HG02840 (cell line): ENCODE data around the gene ENTREP3.
A peak's percentile ranks its signal among the peaks of the same experiment; 100 is the strongest.
"Not testable (repeated sequence)": the region's sequence is repeated elsewhere in the genome, so short reads cannot be mapped to it uniquely, and the experiment has no call there.

ENCODE experiments used
- ATAC-seq: cut with Tn5 transposase; IDR thresholded peaks from one replicate; pipeline ENCODE4 v1.9.1; 2021; ENCODE audit warnings: mild to moderate bottlenecking, moderate library complexity, moderate number of reproducible peaks; ENCODE audit not compliant: unreplicated experiment, low FRiP score

The ENTREP3 gene

GRCh38 chr1:155253208-155253607 is 2.1 kb downstream of the ENTREP3 start:
- ATAC-seq: no peak

GRCh38 chr1:155251566-155251965 is 3.7 kb downstream of the ENTREP3 start:
- ATAC-seq: no peak

- peak; percentile 76 for ATAC-seq
Measured at GRCh38 chr1:155250633-155251449, 4.4 kb downstream of the ENTREP3 start.

- ATAC-seq: peak; percentile 29
Measured at GRCh38 chr1:155250246-155250632, 5.0 kb downstream of the ENTREP3 start.

- no peak for ATAC-seq
Measured at GRCh38 chr1:155247667-155248553, 7.4 kb downstream of the ENTREP3 start.

GRCh38 chr1:155246796-155247195 is 8.5 kb downstream of the ENTREP3 start:
- not testable (repeated sequence) for ATAC-seq

GRCh38 chr1:155245163-155245524 is 10.1 kb downstream of the ENTREP3 start:
- ATAC-seq: no peak

- ATAC-seq: peak; percentile 88
Measured at GRCh38 chr1:155244368-155245162, 10.7 kb downstream of the ENTREP3 start.

GRCh38 chr1:155242805-155243358 is 12.4 kb downstream of the ENTREP3 start:
- ATAC-seq: no peak

GRCh38 chr1:155241841-155242264 is 13.4 kb downstream of the ENTREP3 start:
- no peak for ATAC-seq

- ATAC-seq: no peak
Measured at GRCh38 chr1:155241069-155241679, 14.1 kb downstream of the ENTREP3 start.

- ATAC-seq: no peak
Measured at GRCh38 chr1:155236451-155236850, 18.8 kb downstream of the ENTREP3 start.

- ATAC-seq: not testable (repeated sequence)
Measured at GRCh38 chr1:155235375-155235774, 19.9 kb downstream of the ENTREP3 start.

GRCh38 chr1:155233502-155233901 is 21.8 kb downstream of the ENTREP3 start:
- ATAC-seq: not testable (repeated sequence)

- not testable (repeated sequence) for ATAC-seq
Measured at GRCh38 chr1:155232001-155232978, 23.0 kb downstream of the ENTREP3 start.

- not testable (repeated sequence) for ATAC-seq
Measured at GRCh38 chr1:155231302-155231701, 24.0 kb downstream of the ENTREP3 start.

GRCh38 chr1:155228096-155228427 is 27.2 kb downstream of the ENTREP3 start:
- no peak for ATAC-seq

GRCh38 chr1:155227261-155228095 is 27.8 kb downstream of the ENTREP3 start:
- peak; percentile 96 for ATAC-seq
